GM21786 (cell line): Measurements from ENCODE around the gene FOXM1.
"Not testable (repeated sequence)": the region's sequence is repeated elsewhere in the genome, so short reads cannot be mapped to it uniquely, and the experiment has no call there.

Experiments
- ATAC-seq: cut with Tn5 transposase; IDR thresholded peaks from one replicate; pipeline ENCODE4 v1.9.1; 2021; ENCODE audit not compliant: unreplicated experiment

FOXM1 gene

DNA sequence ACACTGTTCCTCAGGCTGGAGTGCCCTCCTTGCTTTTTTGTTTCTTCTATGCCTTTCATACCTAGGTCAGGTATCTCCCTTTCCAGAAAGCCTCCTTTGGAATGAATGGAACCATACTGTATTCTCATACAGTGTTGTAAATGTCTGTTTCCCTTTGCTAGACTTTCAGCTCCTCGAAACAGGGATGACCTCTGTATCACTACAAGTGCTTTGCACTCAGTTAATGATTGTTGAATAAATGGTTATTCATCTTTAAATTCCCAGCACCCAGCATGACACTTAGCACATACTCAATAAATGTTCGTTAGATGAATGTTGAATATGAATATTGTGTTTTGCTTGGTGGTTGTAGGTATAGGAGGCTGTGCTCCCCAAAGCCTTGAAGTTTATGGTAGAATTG, 7.8 kb upstream of the FOXM1 start:
- ATAC-seq: no peak

DNA sequence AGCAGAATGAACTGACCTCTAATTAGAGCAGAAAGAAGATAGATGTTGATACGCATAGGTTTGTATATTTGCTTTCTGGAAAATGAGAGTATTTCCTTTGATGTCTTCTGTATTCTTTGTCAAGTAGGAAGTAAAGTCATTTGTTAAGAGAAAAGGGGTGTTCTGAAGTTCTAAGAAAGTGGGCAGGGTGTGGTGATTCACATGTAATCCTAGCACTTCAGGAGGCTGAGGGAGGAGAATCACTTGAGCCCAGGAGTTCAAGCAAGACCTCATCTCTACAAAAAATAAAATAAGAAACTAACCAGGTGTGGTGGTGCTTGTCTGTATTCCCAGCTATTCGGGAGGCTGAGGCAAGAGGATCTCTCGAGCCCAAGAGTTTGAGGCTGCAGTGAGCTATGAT, 2.9 kb upstream of the FOXM1 start:
- ATAC-seq: no peak

DNA sequence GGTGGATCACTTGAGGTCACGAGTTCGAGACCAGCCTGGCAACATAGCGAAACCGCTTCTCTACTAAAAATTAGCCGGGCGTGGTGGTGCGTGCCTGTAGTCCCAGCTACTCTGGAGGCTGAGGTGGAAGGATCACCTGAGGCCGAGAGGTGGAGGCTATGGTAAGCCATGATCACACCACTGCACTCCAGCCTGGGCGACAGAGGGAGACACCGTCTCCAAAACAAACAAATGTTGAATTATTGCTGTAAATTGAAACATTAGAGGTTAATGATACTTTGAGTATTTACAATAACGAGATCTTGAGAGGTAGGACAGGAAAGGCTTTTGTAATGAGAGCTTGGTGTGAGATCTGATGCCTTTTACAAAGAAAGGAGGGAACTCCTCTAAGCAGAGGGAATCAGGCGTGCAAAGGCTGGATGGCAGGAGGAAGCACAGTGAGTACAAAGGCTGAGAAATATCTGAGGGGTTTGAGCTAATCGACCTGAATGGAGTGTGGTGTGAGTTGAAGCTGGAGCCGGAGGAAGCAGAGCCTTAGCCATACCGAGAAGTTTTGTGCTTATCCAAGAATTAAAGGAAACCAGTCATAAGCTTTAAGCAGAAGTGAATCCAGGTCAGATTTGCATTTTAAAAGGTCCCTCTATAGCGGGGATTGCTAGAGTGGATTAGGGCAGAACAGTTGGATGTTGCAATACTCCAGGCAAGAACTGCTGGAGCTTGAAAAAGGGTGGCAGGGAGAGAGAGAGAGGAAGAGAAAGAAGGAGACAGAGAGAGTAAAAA, 1.2 kb upstream of the FOXM1 start:
- no peak for ATAC-seq

DNA sequence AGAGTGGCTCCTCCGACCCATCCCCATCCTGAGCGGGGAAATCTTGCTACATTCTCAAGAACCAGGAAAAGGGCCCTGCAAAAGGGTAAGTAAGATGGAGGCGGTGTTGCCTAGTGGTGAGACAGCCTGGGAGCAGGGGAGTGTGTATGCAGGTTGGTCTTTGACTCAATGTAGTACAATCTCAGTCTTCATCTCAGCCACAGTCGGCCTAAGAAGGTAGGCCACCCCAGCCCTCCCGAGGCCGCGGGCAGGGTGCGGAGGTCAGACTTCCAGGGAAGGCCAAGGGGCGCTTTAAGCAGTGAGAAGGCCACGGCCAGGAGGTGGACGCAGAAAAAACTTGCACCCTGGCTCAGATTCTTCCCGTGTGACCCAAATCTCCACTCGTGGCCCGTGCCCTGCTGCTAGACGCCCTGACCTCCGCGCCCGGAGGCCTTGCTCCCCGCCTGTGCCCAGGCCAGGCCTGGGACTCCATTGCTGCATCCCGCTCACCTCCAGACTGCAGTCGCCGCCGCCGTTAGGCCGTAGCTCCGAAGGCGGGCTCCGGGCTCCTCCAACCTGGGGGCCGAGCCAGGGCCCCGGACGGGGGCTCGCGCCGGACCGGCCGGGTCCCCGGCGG, 435 bp downstream of the FOXM1 start:
- peak; percentile 17 for ATAC-seq

DNA sequence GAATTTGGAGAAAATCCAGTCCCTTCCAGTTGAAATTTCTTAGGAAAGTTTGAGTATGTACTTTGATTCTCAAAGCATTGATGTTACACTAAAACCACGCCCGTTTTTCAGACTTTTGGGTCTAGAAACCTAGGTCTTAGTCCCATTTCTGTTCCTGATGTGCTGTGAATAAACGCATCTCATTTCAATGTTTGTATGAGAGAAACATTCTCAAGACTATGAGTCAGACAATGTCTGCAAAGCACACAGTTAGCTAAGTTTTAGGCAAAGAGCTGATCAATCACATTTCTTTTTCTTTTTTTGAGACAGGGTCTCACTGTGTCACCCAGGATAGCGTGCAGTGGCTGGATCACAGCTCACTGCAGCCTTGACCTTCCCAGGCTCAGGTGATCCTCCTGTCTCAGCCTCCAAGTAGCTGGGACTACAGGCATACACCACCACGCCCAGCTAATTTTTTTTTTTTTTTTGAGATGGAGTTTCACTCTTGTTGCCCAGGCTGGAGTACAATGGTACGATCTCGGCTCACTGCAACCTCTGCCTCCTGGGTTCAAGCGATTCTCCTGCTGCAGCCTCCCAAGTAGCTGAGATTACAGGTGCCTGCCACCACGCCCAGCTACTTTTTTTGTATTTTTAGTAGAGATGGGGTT, 7.9 kb downstream of the FOXM1 start:
- not testable (repeated sequence) for ATAC-seq

DNA sequence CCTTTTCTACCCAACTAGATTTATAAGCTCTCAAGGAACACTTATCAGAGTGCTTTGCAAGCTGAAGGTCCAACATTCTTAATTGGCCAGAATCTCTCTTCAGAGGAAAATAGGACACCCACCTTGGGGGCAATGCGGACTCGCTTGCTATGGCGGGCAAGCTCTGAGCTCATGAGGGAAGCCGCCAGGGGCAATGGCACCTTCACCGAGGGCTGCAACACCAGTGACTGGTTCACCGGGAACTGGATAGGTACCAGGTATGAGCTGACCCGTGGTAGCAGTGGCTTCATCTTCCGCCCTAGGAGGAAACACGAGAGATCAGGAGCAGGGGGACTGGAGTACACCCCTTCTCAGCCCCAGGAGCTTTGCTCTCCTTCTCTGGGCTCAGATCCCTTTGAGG, 12.8 kb downstream of the FOXM1 start:
- no peak for ATAC-seq

DNA sequence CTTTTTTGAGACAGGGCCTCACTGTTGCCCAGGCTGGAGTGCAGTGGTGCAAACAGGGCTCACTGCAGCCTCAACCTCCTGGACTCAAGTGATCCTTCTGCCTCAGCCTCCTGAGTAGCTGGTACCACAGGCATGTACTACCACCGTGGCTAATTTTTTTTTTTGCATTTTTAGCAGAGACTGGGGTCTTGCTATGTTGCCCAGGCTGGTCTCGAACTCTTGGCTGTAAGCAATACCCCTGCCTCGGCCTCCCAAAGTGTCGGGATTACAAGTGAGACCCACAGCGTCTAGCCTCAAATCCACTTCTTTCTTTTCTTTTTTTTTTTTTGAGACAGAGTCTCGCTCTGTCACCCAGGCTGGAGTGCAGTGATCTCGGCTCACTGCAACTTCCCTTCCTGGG, 13.6 kb downstream of the FOXM1 start:
- ATAC-seq: not testable (repeated sequence)

DNA sequence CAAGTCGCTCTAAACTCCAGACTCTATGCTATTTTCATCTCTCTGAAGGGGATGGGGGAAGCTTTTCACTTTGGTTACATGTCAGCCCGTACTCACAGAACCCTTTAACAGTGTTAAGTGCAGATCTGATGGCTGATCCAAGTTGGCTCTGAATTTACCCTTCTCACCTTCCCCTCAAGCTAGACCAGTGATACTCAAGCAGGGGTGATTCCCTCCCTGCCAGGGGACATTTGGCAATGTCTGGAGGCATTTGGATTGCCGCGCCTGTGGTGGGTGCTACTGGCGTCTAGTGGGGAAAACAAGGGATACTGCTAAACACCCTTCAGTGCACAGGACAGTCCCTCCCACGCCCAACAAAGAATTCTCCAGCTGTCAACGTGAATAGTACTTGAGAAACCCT, 14.1 kb downstream of the FOXM1 start:
- no peak for ATAC-seq

DNA sequence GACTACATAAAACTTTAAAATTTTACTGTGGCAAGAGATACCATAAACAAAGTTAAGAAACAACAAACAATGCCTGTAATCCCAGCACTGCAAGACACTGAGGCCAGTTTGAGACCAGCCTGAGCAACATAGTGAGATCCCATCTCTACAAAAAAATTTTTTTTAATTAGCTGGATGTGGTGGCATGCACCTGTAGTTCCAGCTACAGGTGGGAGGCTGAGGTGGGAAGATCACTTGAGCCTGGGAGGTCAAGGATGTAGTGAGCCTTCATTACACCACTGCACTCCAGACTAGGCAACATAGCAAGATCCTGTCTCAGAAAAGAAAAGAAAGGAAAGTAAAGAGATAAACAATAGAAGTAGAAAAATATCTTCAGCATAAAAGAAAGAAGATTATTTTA, 16.8 kb downstream of the FOXM1 start:
- ATAC-seq: no peak

DNA sequence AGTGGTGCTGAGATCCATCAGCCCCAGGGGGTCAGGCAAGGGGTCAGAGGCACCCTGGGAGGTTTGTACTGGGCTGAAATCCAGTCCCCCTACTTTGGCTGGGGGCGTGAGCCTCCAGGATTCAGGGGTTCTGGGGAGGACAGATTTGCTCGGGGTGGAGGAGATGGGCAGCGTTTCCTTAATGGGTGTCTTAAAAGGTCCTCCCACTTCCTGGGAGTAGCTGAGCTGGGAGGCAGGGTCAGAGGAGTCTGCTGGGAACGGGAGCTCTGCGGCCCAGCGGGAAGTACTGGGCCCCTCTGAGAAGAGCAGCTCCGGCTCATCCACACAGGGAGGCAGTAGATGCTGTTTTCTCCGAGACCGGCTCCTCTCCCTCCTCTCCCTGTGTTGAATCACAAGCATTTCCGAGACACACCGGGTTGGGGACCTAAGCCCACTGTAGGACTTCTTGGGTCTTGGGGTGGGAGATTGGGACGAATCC, 18.0 kb downstream of the FOXM1 start:
- ATAC-seq: no peak

DNA sequence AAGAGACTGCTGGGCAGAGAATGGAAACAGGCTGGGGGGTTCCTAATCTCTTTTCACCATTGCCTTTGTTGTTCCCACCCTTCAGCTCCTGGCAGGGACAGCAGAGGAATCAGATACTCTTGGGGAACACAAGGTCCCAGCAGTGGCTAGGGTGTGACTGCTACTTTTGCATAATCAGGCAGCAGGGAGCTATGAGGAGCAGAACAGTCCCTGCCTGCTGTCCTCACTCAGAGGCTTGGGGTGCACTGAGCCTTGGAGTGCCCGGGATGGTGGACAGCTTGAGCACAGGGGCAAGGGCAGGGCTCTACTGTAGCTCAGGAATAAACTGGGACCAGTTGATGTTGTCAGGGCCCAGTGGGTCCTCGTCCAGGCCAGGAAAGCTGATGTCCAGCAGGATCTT, 18.6 kb downstream of the FOXM1 start:
- ATAC-seq: no peak

DNA sequence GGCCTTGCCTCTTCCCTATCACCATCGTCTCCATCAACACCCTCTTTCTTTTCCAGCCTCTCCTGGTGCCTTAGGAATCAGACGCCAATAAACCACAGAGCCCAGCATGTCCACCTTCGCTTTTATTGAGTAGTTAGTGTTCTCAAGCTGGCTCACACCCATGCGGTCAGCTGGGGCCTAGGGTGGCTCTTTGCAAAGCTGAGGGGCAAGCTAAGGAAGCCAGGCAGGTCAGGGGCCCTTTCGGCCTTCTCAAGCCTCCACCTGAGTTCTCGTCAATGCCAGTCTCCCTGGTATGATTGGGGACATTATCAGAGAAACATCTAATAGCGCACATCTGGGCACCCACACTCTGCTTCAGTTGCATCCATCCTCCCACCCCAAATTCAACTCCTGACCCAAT, 19.4 kb downstream of the FOXM1 start:
- ATAC-seq: no peak

DNA sequence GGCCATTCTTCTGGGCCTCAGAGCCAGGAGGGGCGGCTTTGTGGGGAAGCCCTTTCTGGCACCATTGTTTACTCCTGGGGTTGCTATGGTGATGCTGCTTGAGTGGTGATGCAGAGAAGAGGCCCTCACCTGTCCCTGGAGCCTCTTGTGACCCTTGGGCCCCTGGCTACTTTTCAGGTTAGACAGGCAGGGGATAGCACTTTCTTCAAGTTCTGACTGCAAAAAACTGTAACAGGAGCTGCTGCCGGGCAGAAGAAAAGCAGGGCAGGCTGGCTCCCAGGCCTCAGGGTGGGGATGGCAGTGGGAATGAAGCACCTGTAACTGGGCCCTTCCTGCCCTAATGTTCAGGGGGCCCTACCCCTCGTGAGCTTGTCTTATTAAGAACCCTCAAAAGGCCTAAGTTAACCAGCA, 19.9 kb downstream of the FOXM1 start, which contains the start of gene TEX52:
TSS of gene TEX52 (minus strand) at position 19 of the 411 bp plus-strand sequence. CDS start at position 6, 13 bp downstream.
- no peak for ATAC-seq

DNA sequence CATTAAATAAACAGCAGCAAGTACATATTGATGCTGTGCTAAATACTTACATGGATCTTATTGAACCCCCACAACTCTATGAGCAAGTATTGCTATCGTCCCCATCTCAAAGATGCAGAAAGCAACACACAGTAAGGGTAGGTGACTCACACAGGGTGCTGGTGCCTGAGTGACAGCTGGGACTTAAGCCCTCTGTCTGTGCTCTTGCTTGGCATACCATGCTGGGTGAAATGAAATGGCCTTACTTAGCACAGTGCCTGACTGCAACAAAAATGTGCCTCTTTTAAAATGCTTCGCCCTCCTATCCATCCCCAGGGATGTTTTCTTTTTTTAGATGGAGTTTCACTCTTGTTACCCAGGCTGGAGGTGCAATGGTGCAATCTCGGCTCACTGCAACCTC, 20.9 kb downstream of the FOXM1 start:
- ATAC-seq: no peak

DNA sequence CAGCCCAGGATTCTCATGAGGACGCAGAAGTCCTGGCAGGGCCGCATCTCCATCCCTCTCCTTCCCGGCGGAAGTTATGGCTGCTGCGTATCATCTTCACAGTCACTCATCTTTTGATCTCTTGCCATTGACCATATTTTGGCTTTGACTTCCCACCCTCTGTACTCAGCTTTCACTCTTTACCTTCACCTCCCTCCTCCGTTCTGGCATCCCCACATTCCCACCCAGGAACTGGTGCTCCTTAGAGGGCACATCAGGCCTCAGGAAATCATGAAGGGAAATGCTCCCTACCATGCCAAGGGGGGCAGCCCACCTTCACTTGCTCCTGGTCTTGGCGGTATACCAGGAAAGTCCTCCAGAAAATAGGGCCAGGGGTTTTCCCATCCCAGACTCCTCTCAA, 21.4 kb downstream of the FOXM1 start:
- ATAC-seq: no peak

DNA sequence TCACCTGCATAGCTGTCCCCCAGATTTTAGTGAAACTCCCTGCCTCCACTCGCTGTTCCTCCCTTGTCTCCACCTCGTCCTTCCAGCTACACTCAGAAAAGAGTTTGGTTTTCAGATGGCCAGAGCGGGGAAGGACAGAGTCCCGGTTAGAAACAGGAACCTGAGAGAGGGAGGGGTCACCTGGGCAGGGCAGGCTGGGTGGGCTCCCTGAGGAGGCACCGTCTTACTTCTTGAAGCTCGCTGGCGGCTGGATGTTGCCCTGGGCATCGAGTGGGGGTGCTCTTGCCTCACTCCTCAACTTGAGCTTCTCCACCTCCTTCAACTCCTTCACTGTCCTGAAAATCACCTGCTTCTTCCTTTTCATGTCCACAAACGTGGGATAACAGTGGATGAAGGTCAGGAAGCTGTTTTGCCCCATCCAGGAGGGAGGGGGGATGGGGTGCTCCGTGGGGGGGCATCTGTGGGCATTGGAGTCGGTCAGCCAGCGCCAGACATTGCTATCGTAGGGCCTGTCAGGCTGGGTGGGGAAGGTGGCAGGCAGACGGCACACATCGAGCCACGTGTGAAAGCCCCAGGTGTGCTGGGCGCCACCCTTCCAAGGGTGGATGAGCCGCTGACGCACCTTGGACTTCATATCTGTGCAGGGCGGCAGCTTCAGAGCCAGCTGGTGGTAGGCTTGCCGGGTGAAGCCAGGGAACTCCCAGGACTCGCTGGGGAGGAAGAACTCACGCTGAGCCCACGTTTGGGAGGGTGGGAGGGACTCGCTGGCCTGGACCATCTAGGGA, 22.1 kb downstream of the FOXM1 start:
- no peak for ATAC-seq

DNA sequence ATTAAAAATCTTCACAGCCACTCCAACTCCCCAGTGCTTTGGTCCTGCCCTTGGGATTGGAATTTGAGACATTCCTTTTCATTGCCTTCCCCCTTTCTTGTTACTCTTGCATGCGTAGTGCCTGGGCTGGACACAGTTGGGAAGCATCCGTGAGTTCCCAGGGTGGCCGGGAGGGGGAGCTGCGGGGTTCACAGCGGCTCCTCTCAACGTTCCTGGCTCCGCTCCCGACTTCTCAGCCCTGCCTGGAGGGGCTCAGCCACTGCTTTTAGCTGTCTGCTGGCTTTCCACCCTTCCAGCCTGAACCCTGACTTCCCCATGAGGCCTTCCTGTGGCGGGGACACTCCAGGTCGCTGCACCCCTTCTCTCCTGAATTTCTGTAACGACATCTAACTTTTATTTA, 23.3 kb downstream of the FOXM1 start:
- ATAC-seq: no peak

DNA sequence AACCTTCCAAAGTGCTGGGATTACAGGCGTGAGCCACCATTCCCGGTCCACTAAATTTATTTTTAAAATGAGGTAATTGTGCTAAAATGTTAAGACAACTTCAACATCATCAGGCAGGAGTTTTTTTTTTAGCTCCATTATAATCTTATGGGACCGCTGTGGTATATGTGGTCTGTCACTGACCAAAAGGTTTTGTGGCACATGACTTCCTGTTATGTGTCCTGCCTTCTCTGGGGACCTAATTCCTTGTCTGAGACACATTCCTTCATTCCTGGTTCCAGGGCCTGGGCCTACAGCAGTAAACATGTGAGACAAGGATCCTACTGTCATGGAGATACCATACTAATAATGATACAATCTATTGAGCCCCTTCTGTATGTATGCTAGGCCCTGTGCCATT, 25.0 kb downstream of the FOXM1 start:
- ATAC-seq: no peak

DNA sequence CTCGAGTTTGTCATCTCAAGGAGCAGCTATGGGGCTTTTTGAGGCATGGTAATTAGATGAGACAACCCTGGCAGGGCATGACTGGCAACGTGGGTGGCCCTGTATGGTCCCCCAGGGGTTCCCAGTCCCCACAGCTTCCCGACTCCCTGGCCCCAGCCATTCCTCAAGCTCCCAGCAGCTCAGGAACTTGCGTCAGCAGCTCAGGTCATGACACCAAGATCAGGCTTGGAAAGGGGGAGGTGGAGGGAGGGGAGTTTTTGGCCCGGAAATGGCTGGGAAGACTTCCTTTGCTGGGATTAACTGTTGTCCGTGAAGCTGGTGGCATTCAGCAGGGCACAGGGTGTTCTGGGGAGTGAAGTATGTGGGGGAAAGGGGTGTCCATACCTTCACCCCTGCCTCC, 31.7 kb downstream of the FOXM1 start:
- no peak for ATAC-seq

DNA sequence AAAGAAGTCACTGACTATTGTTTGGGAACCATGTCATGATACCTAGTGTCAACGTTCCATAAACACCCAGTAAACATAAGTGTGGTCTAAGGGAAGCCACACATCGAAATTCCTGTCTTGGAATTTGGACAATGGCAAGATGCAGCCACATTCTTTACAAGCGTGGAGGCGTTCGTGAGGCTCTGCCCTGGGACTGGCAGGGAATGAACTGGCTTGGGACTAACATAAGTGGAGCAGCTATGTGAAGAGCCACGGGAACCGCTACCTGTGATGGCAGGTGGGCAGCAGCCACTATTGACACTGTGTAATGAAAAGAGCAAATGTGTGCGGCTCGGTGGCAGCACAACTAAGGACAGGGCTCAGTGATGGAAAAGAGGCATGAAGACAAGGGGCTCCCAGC, 32.2 kb downstream of the FOXM1 start:
- ATAC-seq: no peak

DNA sequence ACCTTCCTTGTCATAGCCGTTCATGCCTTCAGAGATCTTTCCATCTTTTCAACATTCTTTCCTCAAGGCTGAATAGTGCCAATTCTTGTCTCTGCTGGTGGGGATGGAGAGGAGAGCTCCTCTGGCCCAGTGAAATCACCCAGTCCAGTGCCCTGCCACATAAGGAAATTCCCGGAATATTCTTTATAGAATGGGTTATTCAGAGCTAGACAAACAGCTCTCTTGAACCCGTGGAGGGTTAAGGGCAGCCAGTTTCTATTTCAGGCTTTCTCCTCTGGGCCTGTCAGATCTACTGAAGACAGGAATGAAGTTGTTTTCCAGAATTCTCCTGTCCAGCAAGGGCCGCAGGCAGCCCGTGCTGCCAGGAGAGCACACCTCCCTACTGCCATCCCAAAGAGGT, 34.0 kb downstream of the FOXM1 start:
- ATAC-seq: no peak
